ENCODE data around the gene CNOT11. TPM values are rescaled to one million over a fixed set of nuclear protein-coding genes. Genes with fewer than 3 reads are reported as not detected.

Gene CNOT11
- polyA plus RNA-seq, 3 donors, result 51.6 to 60.6 (median 53.7) TPM

- no peak for DNase-seq (ENCODE audit: extremely low read depth in 1 of 11, low read depth in 9 of 11, low spot score in 4 of 11)
Observed at GRCh38 chr2:101265893-101266499, 13.3 kb downstream of the CNOT11 start.

GRCh38 chr2:101267671-101268656 lies 15.3 kb downstream of the CNOT11 start:
- DNase-seq (ENCODE audit: extremely low read depth in 1 of 11, low read depth in 9 of 11, low spot score in 4 of 11), result peak in 3 of 11 donors; percentile 29 to 39 (median 37)

GRCh38 chr2:101270700-101271259 lies 18.1 kb downstream of the CNOT11 start:
- DNase-seq (ENCODE audit: extremely low read depth in 1 of 11, low read depth in 9 of 11, low spot score in 4 of 11), result no peak

GRCh38 chr2:101272045-101272784 lies 19.5 kb downstream of the CNOT11 start:
- no peak for DNase-seq (ENCODE audit: extremely low read depth in 1 of 11, low read depth in 9 of 11, low spot score in 4 of 11)

- DNase-seq (ENCODE audit: extremely low read depth in 1 of 11, low read depth in 9 of 11, low spot score in 4 of 11), result no peak
Observed at GRCh38 chr2:101273056-101273455, 20.4 kb downstream of the CNOT11 start.

GRCh38 chr2:101274142-101274541 lies 21.5 kb downstream of the CNOT11 start:
- DNase-seq (ENCODE audit: extremely low read depth in 1 of 11, low read depth in 9 of 11, low spot score in 4 of 11), result no peak

- DNase-seq (ENCODE audit: extremely low read depth in 1 of 11, low read depth in 9 of 11, low spot score in 4 of 11), result no peak
Observed at GRCh38 chr2:101277111-101277510, 24.4 kb downstream of the CNOT11 start.

- DNase-seq (ENCODE audit: extremely low read depth in 1 of 11, low read depth in 9 of 11, low spot score in 4 of 11), result no peak
Observed at GRCh38 chr2:101278925-101279324, 26.2 kb downstream of the CNOT11 start.

GRCh38 chr2:101281482-101281881 lies 28.8 kb downstream of the CNOT11 start:
- DNase-seq (ENCODE audit: extremely low read depth in 1 of 11, low read depth in 9 of 11, low spot score in 4 of 11), result no peak

- DNase-seq (ENCODE audit: extremely low read depth in 1 of 11, low read depth in 9 of 11, low spot score in 4 of 11), result no peak
Observed at GRCh38 chr2:101282980-101283379, 30.3 kb downstream of the CNOT11 start.

- no peak for DNase-seq (ENCODE audit: extremely low read depth in 1 of 11, low read depth in 9 of 11, low spot score in 4 of 11)
Observed at GRCh38 chr2:101286684-101287083, 34.0 kb downstream of the CNOT11 start.

GRCh38 chr2:101287303-101287702 lies 34.6 kb downstream of the CNOT11 start:
- no peak for DNase-seq (ENCODE audit: extremely low read depth in 1 of 11, low read depth in 9 of 11, low spot score in 4 of 11)

GRCh38 chr2:101290711-101291110 lies 38.0 kb downstream of the CNOT11 start:
- no peak for DNase-seq (ENCODE audit: extremely low read depth in 1 of 11, low read depth in 9 of 11, low spot score in 4 of 11)

GRCh38 chr2:101291973-101292372 lies 39.3 kb downstream of the CNOT11 start:
- DNase-seq (ENCODE audit: extremely low read depth in 1 of 11, low read depth in 9 of 11, low spot score in 4 of 11), result no peak

GRCh38 chr2:101293544-101293943 lies 40.9 kb downstream of the CNOT11 start:
- DNase-seq (ENCODE audit: extremely low read depth in 1 of 11, low read depth in 9 of 11, low spot score in 4 of 11), result no peak

GRCh38 chr2:101294861-101295260 lies 42.2 kb downstream of the CNOT11 start:
- no peak for DNase-seq (ENCODE audit: extremely low read depth in 1 of 11, low read depth in 9 of 11, low spot score in 4 of 11)

GRCh38 chr2:101295895-101296294 lies 43.2 kb downstream of the CNOT11 start:
- DNase-seq (ENCODE audit: extremely low read depth in 1 of 11, low read depth in 9 of 11, low spot score in 4 of 11), result no peak

GRCh38 chr2:101296371-101296770 lies 43.7 kb downstream of the CNOT11 start:
- DNase-seq (ENCODE audit: extremely low read depth in 1 of 11, low read depth in 9 of 11, low spot score in 4 of 11), result no peak

- DNase-seq (ENCODE audit: extremely low read depth in 1 of 11, low read depth in 9 of 11, low spot score in 4 of 11), result no peak
Observed at GRCh38 chr2:101297383-101297782, 44.7 kb downstream of the CNOT11 start.

Measured in renal cortex interstitium (tissue), 11 donors.